WERI-Rb-1 (cell line): ENCODE results near the gene ARHGAP20.

Experiments used
- DNase-seq: peaks from one replicate; pipeline ENCODE4 v3.0.0-alpha.2; 2020
- H3K27ac ChIP-seq: fragments of 250-450 bp; sonication (Bioruptor Pico); 2 replicates; pipeline ENCODE4 v1.5.1; 2020; ENCODE audit warnings: mild to moderate bottlenecking, moderate library complexity
- H3K27me3 ChIP-seq: fragments of 250-450 bp; sonication (Bioruptor Pico); 2 replicates; pipeline ENCODE4 v1.5.1; 2021; ENCODE audit warnings: mild to moderate bottlenecking, low read depth, moderate library complexity; ENCODE audit not compliant: insufficient read depth, severe bottlenecking
- H3K36me3 ChIP-seq: fragments of 250-450 bp; sonication (Bioruptor Pico); 2 replicates; pipeline ENCODE4 v1.5.1; 2020; ENCODE audit warnings: mild to moderate bottlenecking, moderate library complexity
- H3K4me3 ChIP-seq: 2 replicates; pipeline ENCODE4 v1.5.1; 2011; ENCODE audit warnings: low read depth, mild to moderate bottlenecking, control low read depth, low read length
- H3K9me3 ChIP-seq: fragments of 250-450 bp; sonication (Bioruptor Pico); 2 replicates; pipeline ENCODE4 v1.5.1; 2021; ENCODE audit warnings: mild to moderate bottlenecking, moderate library complexity; ENCODE audit not compliant: severe bottlenecking
- TF ChIP-seq, protein P1 (sequence below): IDR thresholded peaks from 2 replicates; pipeline ENCODE4 v1.5.1; 2011; ENCODE audit warnings: low read depth, mild to moderate bottlenecking, control low read depth, inconsistent platforms, low read length

Gene ARHGAP20, protein sequence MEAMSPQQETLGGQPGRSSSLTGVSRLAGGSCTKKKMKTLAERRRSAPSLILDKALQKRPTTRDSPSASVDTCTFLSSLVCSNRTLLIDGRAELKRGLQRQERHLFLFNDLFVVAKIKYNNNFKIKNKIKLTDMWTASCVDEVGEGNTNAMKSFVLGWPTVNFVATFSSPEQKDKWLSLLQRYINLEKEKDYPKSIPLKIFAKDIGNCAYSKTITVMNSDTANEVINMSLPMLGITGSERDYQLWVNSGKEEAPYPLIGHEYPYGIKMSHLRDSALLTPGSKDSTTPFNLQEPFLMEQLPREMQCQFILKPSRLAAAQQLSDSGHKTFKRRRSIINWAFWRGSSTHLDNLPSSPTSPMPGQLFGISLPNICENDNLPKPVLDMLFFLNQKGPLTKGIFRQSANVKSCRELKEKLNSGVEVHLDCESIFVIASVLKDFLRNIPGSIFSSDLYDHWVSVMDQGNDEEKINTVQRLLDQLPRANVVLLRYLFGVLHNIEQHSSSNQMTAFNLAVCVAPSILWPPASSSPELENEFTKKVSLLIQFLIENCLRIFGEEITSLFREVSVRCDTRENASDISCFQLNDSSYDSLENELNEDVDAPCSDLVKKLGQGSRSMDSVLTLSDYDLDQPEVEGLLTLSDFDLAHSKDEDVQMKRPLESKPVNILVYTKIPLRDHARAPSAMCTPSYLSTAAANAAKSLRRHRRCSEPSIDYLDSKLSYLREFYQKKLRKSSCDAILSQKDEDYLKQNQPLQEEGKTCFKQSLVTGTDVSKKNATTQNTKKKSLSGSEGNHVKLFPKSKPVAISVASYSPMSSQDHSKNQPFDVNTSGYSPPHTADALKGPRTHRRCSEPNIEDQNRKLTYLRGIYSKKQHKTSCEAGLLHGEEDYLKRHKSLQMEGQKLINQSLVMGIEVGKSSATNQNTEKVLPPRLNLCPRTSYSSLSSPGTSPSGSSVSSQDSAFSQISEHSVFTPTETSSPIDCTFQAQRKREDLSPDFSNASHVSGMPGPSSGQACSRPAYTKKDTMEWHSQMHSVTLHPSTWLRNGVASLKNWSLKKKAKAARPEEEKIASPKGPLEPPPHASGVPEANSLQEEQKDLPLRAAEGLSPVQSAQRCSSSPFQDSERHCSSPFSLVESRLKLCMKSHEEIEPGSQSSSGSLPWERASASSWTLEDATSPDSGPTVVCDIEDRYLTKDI

DNA sequence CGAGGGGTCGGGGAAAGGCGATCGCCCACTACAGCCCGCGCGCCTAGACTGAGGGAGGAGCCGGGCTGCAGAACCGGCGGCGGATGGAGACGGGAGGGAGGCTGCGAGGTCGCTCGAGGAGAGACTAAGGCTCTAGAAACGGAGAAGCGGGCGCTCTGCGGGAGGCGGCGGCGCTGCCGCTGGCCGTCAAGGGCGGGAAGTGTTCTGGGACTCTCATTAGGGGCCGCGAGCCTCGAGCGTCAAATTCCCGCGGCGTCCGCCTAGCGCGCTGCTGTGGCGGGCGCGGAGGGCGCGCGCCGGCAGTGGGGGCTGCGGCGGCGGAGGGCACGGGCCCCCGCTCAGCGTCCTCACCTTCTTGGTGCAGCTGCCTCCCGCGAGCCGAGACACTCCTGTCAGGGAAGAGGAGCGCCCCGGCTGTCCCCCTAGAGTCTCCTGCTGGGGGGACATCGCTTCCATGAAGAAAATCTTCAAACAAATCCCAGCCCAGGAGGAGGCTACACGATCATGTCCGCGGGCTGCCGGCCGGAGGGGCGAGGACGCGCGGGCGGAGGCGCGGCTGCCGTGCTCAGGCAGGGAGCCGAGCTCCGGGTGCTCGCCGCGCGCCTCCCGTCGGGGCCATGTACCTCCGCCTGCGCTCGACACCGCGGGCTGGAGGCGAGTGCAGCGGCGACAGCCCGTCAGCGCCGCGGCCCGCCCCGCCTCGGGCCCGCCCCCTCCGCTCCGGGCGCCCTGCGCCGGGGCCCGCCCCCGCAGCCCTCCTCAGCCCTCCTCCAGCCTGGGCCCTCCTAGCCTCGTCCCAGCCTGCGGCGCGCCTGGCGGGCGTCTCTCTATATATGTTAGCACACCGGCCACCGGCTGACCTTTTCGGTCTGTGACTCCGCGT lies at the start of gene ARHGAP20:
ARHGAP20 (minus strand) TSS at position 662 of the 883 bp plus-strand sequence; CDS start at position 456, 206 bp downstream.
- H3K36me3 ChIP-seq = no peaks in the 10 kb centered on the region
- TF ChIP-seq, protein P1, sequence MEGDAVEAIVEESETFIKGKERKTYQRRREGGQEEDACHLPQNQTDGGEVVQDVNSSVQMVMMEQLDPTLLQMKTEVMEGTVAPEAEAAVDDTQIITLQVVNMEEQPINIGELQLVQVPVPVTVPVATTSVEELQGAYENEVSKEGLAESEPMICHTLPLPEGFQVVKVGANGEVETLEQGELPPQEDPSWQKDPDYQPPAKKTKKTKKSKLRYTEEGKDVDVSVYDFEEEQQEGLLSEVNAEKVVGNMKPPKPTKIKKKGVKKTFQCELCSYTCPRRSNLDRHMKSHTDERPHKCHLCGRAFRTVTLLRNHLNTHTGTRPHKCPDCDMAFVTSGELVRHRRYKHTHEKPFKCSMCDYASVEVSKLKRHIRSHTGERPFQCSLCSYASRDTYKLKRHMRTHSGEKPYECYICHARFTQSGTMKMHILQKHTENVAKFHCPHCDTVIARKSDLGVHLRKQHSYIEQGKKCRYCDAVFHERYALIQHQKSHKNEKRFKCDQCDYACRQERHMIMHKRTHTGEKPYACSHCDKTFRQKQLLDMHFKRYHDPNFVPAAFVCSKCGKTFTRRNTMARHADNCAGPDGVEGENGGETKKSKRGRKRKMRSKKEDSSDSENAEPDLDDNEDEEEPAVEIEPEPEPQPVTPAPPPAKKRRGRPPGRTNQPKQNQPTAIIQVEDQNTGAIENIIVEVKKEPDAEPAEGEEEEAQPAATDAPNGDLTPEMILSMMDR = no peak
- peak; percentile 78 for DNase-seq
- peak within 1 kb of the TSS; percentile 62 for H3K4me3 ChIP-seq
- no peaks in the 10 kb centered on the region for H3K9me3 ChIP-seq
- no peaks in the 10 kb centered on the region for H3K27me3 ChIP-seq
- H3K27ac ChIP-seq = peak within 1 kb of the TSS; percentile 19; the same call in 1 of the 2 replicates

DNA sequence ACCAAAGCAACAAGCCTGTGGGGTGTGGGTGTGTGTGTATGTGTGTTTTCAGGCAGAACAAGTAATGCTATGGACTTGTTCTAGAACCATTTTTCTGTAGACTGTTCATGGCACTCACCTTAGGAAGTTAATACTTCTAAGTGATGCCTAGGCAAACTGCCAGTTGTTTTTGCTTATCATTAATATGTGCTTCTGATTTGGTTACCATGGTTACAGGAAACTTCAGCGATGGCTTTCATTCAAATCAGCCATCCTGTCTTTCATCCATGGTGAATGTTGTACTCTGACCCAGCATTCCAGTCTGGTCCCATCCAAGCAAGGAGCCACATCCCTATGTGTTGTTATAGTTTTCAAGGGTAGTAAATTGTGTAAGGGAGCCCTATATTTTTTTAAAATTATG lies 49.8 kb upstream of the ARHGAP20 start:
- Histone ChIP-seq H3K4me3 (no peak overlapping the region), H3K9me3 (no peaks in the 10 kb centered on the region), H3K27ac (no peak overlapping the region), H3K36me3 (no peaks in the 10 kb centered on the region), H3K27me3 (no peaks in the 10 kb centered on the region)
- TF ChIP-seq, protein P1 = no peak
- DNase-seq = no peak

DNA sequence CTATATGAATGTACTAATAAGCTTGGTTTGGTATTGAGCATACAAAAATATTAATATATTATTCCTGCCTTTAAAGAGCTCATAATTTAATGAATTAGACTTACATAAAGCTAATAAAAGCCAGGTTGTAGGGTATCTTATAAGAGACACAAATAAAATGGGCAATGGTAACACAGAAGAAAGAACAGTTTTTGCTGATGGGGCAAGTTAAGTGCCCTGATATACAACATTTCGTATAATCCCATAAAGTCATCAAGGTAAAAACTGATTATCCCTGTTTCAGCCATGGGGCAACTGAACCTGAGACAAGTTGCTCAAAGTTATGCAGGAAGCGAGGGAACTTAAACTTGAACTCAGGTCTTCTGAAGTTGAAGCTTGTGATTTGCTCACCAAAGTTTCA lies 48.9 kb upstream of the ARHGAP20 start:
- TF ChIP-seq, protein P1 = no peak
- Histone ChIP-seq H3K36me3 (no peaks in the 10 kb centered on the region), H3K27ac (no peak overlapping the region), H3K27me3 (no peaks in the 10 kb centered on the region), H3K4me3 (no peak overlapping the region), H3K9me3 (no peaks in the 10 kb centered on the region)
- DNase-seq = no peak

DNA sequence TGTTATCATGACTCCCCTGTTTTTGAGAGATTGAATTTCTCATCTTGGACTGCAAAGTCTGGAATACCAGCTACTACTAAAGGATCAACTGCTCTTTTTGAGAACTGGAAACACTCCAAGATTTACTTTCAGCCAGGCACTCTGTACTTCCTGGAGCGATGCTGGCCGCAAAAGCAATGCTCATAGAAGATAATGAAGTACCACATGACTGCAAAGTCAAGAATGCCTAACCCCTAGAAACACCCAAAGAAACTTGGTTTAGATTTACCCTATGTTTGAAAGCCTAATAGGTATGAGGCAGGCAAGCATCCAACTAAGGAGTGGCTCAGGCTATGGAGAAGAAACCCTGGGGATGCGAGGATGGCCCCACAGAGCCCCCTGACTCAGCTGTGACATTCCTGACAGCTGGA lies 47.7 kb upstream of the ARHGAP20 start:
- no peak for DNase-seq
- Histone ChIP-seq H3K4me3 (no peak overlapping the region), H3K27me3 (no peaks in the 10 kb centered on the region), H3K27ac (no peak overlapping the region), H3K36me3 (no peaks in the 10 kb centered on the region), H3K9me3 (no peaks in the 10 kb centered on the region)
- TF ChIP-seq, protein P1 = no peak
